Activated CD4-positive, CD25-positive, alpha-beta regulatory T cell treated with anti-CD3 and anti-CD28 coated beads, Interleukin-2, amount 50 U/mL, for 16 hours (primary cell): ENCODE results near the gene CAPS2.
"Not testable (repeated sequence)": the region's sequence is repeated elsewhere in the genome, so short reads cannot be mapped to it uniquely, and the experiment has no call there.

Source experiments
- DNase-seq: peaks from one replicate; pipeline ENCODE4 v3.0.0-alpha.2; 2020; ENCODE audit warnings: low read depth, low spot score

CAPS2 gene

GRCh38 chr12:75329918-75330826 lies at the start of gene CAPS2:
CAPS2 (minus strand) TSS chr12:75330324; CDS start chr12:75326498, 3,826 bp downstream.
- DNase-seq: peak; percentile 11

GRCh38 chr12:75378354-75378753 lies 48.2 kb upstream of the CAPS2 start:
- DNase-seq: no peak

GRCh38 chr12:75374971-75375370 lies 44.8 kb upstream of the CAPS2 start:
- DNase-seq: no peak

- DNase-seq: no peak
These were observed 36.5 kb upstream of the CAPS2 start for GRCh38 chr12:75366629-75367028.

- no peak for DNase-seq
These were observed 34.8 kb upstream of the CAPS2 start for GRCh38 chr12:75364919-75365318.

- no peak for DNase-seq
These were observed 31.3 kb upstream of the CAPS2 start for GRCh38 chr12:75361408-75361807.

GRCh38 chr12:75360920-75361319 lies 30.8 kb upstream of the CAPS2 start:
- no peak for DNase-seq

- DNase-seq: no peak
These were observed 23.9 kb upstream of the CAPS2 start for GRCh38 chr12:75354011-75354410.

- no peak for DNase-seq
These were observed 20.3 kb upstream of the CAPS2 start for GRCh38 chr12:75350413-75350812.

GRCh38 chr12:75349946-75350345 lies 19.8 kb upstream of the CAPS2 start:
- DNase-seq: no peak

- not testable (repeated sequence) for DNase-seq
These were observed 16.1 kb upstream of the CAPS2 start for GRCh38 chr12:75346215-75346614.

GRCh38 chr12:75345531-75345930 lies 15.4 kb upstream of the CAPS2 start:
- DNase-seq: no peak

GRCh38 chr12:75341873-75342272 lies 11.7 kb upstream of the CAPS2 start:
- DNase-seq: no peak

GRCh38 chr12:75337905-75338304 lies 7.8 kb upstream of the CAPS2 start:
- DNase-seq: no peak

- DNase-seq: peak; percentile 52
These were observed 4.4 kb upstream of the CAPS2 start, which contains the start of gene GLIPR1L1 for GRCh38 chr12:75334384-75335030. GLIPR1L1 (plus strand) TSS chr12:75334670; CDS start chr12:75334729, 59 bp downstream.

- DNase-seq: no peak
These were observed 2.5 kb downstream of the CAPS2 start for GRCh38 chr12:75327642-75328041.

- DNase-seq: no peak
These were observed 6.5 kb downstream of the CAPS2 start for GRCh38 chr12:75323663-75324062.

- DNase-seq: no peak
These were observed 7.7 kb downstream of the CAPS2 start for GRCh38 chr12:75322464-75322863.

GRCh38 chr12:75317784-75318183 lies 12.3 kb downstream of the CAPS2 start:
- no peak for DNase-seq

- DNase-seq: no peak
These were observed 14.6 kb downstream of the CAPS2 start for GRCh38 chr12:75315518-75315917.

GRCh38 chr12:75311369-75311768 lies 18.8 kb downstream of the CAPS2 start:
- DNase-seq: no peak

GRCh38 chr12:75308279-75308678 lies 21.8 kb downstream of the CAPS2 start:
- DNase-seq: no peak
